ENCODE results near the gene IFT81. TPM values are rescaled to one million over a fixed set of nuclear protein-coding genes. Genes with fewer than 3 reads are reported as not detected.
A peak's percentile ranks its signal among the peaks of the same experiment; 100 is the strongest.

Gene IFT81
- polyA plus RNA-seq, 1 experiment: 22.1 TPM

- Histone ChIP-seq H3K4me3 (ENCODE audit: low read depth, low read length) (no peak overlapping the region), H3K27me3 (ENCODE audit: control insufficient read depth, insufficient read depth, low read length) (no peaks in the 10 kb centered on the region), H3K9me3 (ENCODE audit: control insufficient read depth, insufficient read depth, low read length) (no peaks in the 10 kb centered on the region), H3K27ac (ENCODE audit: low read depth, low read length) (no peak overlapping the region)
- ChIA-PET CTCF (interaction anchor here (0.5 to 1.4 kb wide), 4 partner anchors 9 to 142 kb away, joined by 3 to 7 read pairs (median 3); no protein-coding TSS in a partner anchor), POLR2A (interaction anchor here (0.7 kb wide), 1 partner anchor 304 kb away, joined by 3 read pairs; the partner anchor contains the start of gene RAD9B)
- TF ChIP-seq CTCF (IDR thresholded peaks at IDR 0.05; ENCODE audit: low read depth, low read length): no peak
- DNase-seq (ENCODE audit: low read depth, low spot score): no peak
Observed at GRCh38 chr12:110198386-110198785, 74.2 kb downstream of the IFT81 start.

DNA sequence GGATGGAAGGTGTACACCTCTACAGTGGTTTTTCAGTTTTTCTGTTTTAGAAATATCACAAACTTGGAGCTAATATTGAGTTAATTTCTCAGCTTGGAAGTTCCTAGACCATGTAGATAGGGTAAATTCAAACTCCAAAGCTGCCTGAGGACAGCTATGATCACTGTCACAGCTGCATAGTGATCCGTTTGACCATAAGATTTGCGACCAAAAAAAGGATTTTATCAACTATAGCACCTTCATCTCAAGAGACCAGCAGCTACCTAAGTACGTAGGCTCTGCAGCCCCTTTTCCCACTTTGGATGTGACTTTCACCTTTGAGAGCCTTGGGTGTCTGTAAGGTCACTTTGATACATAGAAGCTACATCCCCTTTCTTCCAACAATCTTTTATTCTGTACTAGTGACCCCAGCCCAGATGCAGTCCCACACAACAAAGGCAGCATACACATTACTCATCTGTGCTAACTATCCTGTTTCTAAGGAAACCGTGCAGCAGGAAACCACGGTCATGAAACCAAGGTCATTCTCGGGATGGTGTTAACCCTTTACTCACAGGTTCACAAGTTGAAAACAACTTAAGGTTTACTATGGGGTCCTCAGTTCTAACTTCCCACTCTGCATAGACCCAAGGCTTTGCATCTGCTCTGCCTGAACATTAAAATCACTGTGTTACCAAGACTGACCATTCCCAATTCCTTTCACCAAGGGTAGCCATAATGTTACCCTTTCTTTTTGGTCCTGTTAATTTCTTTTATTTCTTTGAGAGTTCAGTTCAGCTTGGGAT is 75.4 kb downstream of the IFT81 start:
- Histone ChIP-seq H3K9me3 (ENCODE audit: control insufficient read depth, insufficient read depth, low read length) (no peaks in the 10 kb centered on the region), H3K27me3 (ENCODE audit: control insufficient read depth, insufficient read depth, low read length) (no peaks in the 10 kb centered on the region), H3K27ac (ENCODE audit: low read depth, low read length) (peak overlapping the region; percentile 48), H3K4me3 (ENCODE audit: low read depth, low read length) (no peak overlapping the region)
- no peak for TF ChIP-seq CTCF (IDR thresholded peaks at IDR 0.05; ENCODE audit: low read depth, low read length)
- ChIA-PET POLR2A (interaction anchor here (0.6 to 1.2 kb wide), 3 partner anchors 95 to 303 kb away, joined by 3 to 9 read pairs (median 3); partner anchors contain the start of gene RAD9B), CTCF (interaction anchor here (1.4 kb wide), 1 partner anchor 25 kb away, joined by 7 read pairs; no protein-coding TSS in a partner anchor)
- no peak for DNase-seq (ENCODE audit: low read depth, low spot score)

DNA sequence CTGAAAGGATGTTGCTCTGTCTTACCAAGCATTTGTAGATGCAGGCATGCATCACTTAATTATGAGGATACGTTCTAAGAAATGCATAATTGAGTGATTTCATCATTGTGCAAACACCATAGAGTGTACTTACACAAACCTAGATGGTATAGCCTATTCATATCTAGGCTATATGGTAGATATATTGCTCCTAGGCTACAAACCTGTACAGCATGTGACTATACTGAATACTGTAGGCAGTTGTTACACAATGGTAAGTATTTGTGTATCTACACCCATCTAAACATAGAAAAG is 75.9 kb downstream of the IFT81 start:
- TF ChIP-seq CTCF (IDR thresholded peaks at IDR 0.05; ENCODE audit: low read depth, low read length): no peak
- no peaks in the 10 kb centered on the region for H3K27me3 ChIP-seq (ENCODE audit: control insufficient read depth, insufficient read depth, low read length)
- no peaks in the 10 kb centered on the region for H3K9me3 ChIP-seq (ENCODE audit: control insufficient read depth, insufficient read depth, low read length)
- no peak overlapping the region for H3K27ac ChIP-seq (ENCODE audit: low read depth, low read length)
- no peak overlapping the region for H3K4me3 ChIP-seq (ENCODE audit: low read depth, low read length)
- DNase-seq (ENCODE audit: low read depth, low spot score): no peak
- CTCF ChIA-PET: no interaction called here
- POLR2A ChIA-PET: interaction anchor here (1.2 kb wide), 1 partner anchor 96 kb away, joined by 3 read pairs; no protein-coding TSS in a partner anchor

DNA sequence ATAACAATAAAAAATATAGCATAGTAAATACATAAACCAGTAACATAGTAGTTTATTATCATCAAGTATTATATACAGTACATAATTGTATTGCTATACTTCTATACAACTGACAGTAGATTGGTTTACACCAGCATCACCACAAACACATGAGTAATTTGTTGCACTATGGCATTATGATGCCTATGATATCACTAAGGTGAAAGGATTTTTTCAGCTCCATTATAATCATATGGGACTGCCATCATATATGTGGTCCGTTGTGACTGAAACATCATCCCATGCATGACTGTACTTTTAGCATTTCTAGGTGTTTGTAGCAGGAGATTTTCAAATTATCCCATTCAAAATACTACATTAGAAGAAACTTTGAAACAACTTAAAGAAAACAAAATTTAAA is 77.8 kb downstream of the IFT81 start:
- Histone ChIP-seq H3K4me3 (ENCODE audit: low read depth, low read length) (no peak overlapping the region), H3K27me3 (ENCODE audit: control insufficient read depth, insufficient read depth, low read length) (no peaks in the 10 kb centered on the region), H3K9me3 (ENCODE audit: control insufficient read depth, insufficient read depth, low read length) (no peaks in the 10 kb centered on the region), H3K27ac (ENCODE audit: low read depth, low read length) (no peak overlapping the region)
- TF ChIP-seq CTCF (IDR thresholded peaks at IDR 0.05; ENCODE audit: low read depth, low read length): no peak
- POLR2A ChIA-PET: no interaction called here
- CTCF ChIA-PET: no interaction called here
- no peak for DNase-seq (ENCODE audit: low read depth, low spot score)

- Histone ChIP-seq H3K27ac (ENCODE audit: low read depth, low read length) (no peak overlapping the region), H3K27me3 (ENCODE audit: control insufficient read depth, insufficient read depth, low read length) (no peaks in the 10 kb centered on the region), H3K4me3 (ENCODE audit: low read depth, low read length) (no peak overlapping the region), H3K9me3 (ENCODE audit: control insufficient read depth, insufficient read depth, low read length) (no peaks in the 10 kb centered on the region)
- POLR2A ChIA-PET: interaction anchor here (0.7 kb wide), 1 partner anchor 9 kb away, joined by 4 read pairs; no protein-coding TSS in a partner anchor
- CTCF ChIA-PET: interaction anchor here (0.6 to 1.2 kb wide), 2 partner anchors 21 to 228 kb away, joined by 3 to 4 read pairs; no protein-coding TSS in a partner anchor
- TF ChIP-seq CTCF (IDR thresholded peaks at IDR 0.05; ENCODE audit: low read depth, low read length): no peak
- DNase-seq (ENCODE audit: low read depth, low spot score): no peak
Observed at GRCh38 chr12:110203546-110203945, 79.4 kb downstream of the IFT81 start.
